Stimulated activated CD4-positive, alpha-beta T cell treated with anti-CD3 and anti-CD28 coated beads, Interleukin-2, amount 100 ng/mL, for 48 hours (primary cell): Measurements from ENCODE around the gene CAMTA1.

Experiments
- DNase-seq, 2 donors: peaks; one replicate each; pipeline ENCODE4 v3.0.0-alpha.2; 2020

CAMTA1 gene

DNA sequence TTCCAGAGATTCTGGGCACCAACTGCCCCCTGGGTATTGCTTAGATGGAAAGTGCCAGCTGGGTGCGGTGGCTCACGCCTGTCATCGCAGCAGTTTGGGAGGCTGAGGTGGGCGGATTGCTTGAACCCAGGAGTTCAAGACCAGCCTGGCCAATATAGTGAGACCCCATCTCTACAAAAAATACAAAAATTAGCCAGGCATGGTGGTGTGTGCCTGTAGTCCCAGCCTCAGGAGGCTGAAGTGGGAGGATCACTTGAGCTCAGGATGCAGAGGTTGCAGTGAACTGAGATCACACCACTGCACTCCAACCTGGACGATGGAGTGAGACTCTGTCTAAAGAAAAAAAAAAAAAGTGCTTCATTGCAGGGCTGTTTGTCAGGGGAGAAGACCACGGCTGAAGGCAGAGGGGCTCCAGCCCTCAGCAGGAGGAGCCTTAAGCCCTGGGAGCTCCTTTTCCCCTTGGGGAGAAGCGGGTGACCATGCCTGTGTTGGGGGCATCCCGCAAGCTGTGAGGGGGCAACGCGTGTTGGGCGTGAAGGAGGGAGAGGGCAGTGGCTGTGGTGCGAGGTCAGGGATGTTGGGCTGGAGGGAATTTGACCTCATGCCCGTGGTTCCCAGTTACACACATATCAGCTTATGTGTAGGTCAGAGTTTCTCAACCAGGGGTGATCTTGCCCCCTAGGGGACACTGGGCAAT, 854.3 kb downstream of the CAMTA1 start:
- DNase-seq: no peak

DNA sequence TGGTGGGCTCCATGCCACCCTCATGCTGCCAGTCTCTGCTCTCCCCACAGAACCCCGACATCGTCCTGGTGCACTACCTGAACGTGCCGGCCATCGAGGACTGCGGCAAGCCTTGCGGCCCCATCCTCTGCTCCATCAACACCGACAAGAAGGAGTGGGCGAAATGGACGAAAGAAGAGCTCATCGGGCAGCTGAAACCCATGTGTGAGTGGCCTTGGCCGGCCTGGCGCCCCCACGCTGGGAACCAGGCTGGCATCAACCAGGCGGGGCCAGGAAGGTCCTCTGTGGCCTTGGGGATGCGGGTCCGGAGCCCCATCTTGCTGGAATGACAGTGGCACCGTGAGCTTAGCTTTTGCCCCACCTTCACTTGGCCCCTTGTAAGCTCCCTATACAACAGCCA, 855.1 kb downstream of the CAMTA1 start:
- DNase-seq: no peak

- DNase-seq: no peak
Observed at GRCh38 chr1:7640920-7641585, 855.8 kb downstream of the CAMTA1 start.

DNA sequence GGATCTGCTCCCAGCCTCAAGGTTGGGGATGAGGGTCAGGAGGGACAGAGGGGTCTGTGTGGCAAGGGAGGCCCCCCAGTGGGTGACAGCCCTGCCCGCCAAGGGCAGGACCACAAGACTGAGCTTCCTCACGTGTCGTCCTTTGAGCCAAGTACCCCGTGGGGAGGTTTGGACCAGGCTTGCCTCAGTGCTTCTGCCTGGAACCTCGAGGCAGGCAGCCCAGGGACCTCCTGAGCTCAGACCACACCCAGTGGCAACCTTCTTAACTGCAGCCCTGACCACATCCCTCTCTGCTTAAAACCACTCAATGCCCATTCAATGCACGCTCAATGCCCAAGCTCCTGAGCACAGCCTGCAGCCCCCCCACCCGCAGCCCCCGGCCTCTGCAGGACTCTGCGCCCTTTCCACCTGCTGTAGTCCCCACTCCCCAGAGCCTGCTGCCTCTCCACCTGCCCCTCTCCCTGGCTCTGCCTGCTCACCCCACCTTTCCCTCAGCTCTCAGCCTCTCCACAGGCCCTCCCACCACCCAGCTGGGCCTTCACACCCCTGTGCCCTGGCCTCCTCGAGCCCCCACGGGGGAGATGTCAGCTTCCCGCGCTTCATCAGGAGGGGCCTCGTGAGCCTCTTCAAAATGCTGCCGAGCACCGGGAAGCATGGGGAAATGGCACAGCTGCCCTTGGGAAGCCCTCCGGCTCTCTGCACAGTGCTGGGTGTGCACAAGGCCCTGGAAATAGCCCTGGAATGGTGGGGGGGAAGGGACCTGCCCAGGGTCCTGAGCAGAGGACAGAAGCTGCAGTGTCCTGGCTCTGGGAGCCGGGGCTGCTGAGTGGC, 856.5 kb downstream of the CAMTA1 start:
- DNase-seq: no peak

- no peak for DNase-seq
Observed at GRCh38 chr1:7642418-7642704, 857.1 kb downstream of the CAMTA1 start.

- DNase-seq: no peak
Observed at GRCh38 chr1:7642781-7643529, 857.7 kb downstream of the CAMTA1 start.

DNA sequence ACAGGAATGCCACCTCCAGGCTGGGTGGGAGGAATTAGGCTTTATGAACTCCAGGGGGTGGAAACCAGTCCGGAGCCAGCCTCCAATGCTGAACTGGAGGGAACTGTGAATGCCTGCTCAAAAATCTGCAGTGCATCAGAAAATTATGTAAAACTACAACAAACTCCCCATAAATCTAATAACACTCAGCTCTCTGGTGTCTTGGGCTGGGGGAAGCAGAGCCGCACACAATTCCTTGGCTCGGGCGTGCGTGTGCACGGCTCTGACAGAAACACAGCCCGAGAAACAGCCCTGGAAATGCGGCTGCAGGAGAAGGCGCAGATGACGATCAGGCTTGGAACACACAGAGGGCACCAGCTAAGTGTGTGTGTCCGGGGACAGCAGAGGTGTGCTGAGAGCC, 858.3 kb downstream of the CAMTA1 start:
- DNase-seq: no peak

DNA sequence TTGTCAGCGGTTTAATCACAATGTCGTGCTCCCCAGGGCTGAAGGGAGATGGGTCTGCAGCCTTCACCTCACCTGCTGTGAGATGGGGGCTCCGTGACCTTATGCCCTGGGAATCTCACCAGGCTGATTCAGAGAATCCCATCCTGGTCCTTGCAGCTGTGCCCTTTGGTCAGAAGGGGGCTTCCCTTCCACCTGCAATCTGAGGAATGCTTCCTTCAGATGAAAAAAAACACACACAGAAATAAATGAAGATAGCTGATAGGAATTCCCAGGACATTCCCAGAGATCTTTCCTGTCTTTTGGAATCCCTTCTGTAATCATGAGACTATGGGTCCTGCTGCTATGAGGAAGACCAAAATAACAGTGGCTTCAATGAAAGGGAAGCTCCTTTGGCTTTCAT, 858.8 kb downstream of the CAMTA1 start:
- no peak for DNase-seq

- DNase-seq: no peak
Observed at GRCh38 chr1:7644961-7645750, 859.9 kb downstream of the CAMTA1 start.

DNA sequence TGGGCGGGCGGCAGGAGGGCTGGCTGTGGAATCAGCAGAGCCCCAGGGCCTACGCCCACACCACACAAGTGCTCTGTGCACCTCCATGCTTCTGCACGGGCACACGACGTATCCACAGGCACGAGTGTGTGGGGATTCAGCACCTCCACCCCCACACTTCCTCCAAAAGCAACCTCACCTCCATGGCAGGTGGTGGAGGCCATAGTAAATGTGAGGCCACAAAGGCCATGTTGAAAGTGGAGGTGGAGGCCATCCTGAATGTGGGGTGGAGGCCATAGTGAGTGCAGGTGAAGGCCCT, 860.4 kb downstream of the CAMTA1 start:
- DNase-seq: no peak

DNA sequence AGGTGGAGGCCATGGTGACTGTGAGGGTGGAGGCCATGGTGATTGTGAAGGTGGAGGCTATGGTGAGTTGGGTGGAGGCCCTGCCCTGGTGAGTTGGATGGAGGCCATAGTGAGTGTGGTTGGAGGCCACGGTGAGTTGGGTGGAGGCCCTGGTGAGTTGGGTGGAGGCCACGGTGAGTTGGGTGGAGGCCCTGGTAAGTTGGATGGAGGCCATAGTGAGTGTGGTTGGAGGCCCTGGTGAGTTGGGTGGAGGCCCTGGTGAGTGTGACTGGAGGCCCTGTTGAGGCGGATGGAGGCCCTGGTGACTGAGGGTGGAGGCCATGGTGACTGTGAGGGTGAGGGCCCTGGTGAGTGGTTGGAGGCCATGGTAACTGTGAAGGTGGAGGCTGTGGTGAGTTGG, 860.9 kb downstream of the CAMTA1 start:
- no peak for DNase-seq

GRCh38 chr1:7646981-7647901, 862.0 kb downstream of the CAMTA1 start:
- DNase-seq: peak; percentile 71 to 81

- no peak for DNase-seq
Observed at GRCh38 chr1:7648761-7649384, 863.6 kb downstream of the CAMTA1 start.

- no peak for DNase-seq
Observed at GRCh38 chr1:7650801-7651200, 865.5 kb downstream of the CAMTA1 start.

DNA sequence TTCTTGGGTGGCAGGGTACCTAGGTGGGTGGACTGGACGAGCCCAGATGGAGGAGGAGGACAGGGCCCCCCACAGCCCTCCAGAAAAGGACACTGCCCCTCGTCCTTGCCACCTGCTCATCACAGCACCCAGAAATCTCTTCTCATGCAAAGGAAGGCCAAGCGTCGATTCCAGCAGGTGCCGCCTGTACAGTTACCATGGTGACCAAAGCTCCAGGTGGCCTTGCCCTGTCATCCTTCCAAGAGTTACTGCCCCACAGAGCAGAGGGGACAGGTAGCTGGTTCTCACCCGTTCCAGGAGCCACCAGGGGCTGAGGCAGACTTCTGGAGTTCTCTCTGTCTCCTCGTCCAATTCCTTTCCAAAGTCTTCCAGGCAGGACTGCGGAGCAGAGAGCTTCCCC, 865.9 kb downstream of the CAMTA1 start:
- DNase-seq: no peak

- no peak for DNase-seq
Observed at GRCh38 chr1:7652061-7652460, 866.8 kb downstream of the CAMTA1 start.

DNA sequence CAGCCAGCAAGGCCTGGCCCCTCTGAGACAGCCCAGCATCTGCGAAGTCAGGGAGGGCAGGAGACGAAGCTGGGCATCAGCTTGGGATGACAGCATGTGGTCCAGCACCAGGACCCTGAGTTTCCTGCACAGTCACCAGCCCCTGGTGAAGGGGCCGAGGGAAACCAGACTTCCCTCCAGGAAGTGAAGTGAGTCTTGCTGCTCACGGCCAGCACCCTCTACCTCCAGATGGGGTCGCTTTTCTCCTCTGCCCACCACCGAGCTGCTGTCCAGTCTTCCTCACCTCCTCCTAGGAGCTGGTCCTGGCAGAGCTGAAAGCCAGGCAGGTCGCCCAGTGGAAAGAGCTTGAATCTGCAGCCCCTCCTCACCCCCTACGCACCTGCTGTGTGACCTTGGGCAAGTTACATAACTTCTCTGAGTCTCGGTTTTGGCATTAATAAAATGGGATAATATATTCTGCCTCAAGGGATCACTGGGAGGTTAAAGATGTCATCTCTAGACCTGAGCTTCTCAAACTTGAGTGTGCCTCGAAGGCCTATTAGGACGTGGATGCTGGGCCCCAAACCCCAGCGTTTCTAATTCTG, 867.4 kb downstream of the CAMTA1 start:
- DNase-seq: no peak

GRCh38 chr1:7654725-7655124, 869.5 kb downstream of the CAMTA1 start:
- DNase-seq: no peak

DNA sequence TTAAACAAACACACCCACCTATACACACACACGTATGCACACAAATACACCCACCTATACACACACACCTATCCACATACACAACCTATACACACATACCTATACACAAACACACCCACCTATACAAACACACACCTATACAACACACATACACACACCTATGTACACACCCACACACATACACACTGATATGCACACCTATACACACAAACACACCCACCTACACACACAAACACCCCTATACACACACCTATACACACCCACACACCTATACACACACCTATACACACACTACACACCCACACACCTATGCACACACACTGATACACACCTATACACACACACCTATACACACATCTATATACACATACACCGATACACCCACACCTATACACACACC, 870.1 kb downstream of the CAMTA1 start:
- DNase-seq: no peak

GRCh38 chr1:7656557-7657215, 871.4 kb downstream of the CAMTA1 start:
- no peak for DNase-seq
